Stimulated activated effector memory CD8-positive, alpha-beta T cell treated with anti-CD3 and anti-CD28 coated beads, Interleukin-12 subunit alpha, Interleukin-12 subunit beta, amount 100 ng/mL, for 72 hours (primary cell): Measurements from ENCODE around the gene RILPL2.

Experiments
- ATAC-seq: fragments of 150-1000 bp; cut with Tn5 transposase; 2 replicates; pipeline ENCODE4 v1.10.0; 2021
- DNase-seq, 2 donors: peaks; one replicate each; pipeline ENCODE4 v3.0.0; 2021 to 2022; ENCODE audit warnings: low spot score in 2 of 2
- H3K27ac Mint-ChIP-seq: one replicate; pipeline ENCODE4 v1.8.0; 2022; ENCODE audit warnings: mild to moderate bottlenecking, mixed read lengths
- H3K36me3 Mint-ChIP-seq: one replicate; pipeline ENCODE4 v1.8.0; 2022; ENCODE audit warnings: mild to moderate bottlenecking, mixed read lengths
- H3K4me1 Mint-ChIP-seq: one replicate; pipeline ENCODE4 v1.8.0; 2022; ENCODE audit warnings: mixed read lengths
- H3K4me3 Mint-ChIP-seq: one replicate; pipeline ENCODE4 v1.8.0; 2022; ENCODE audit warnings: mild to moderate bottlenecking, mixed read lengths
- H3K9me3 Mint-ChIP-seq: one replicate; pipeline ENCODE4 v1.8.0; 2022; ENCODE audit warnings: mixed read lengths

The RILPL2 gene

GRCh38 chr12:123398550-123399254, 37.8 kb downstream of the RILPL2 start:
- no peak for ATAC-seq
- no peak overlapping the region for H3K4me3 Mint-ChIP-seq
- peak overlapping the region; percentile 34 for H3K27ac Mint-ChIP-seq
- peaks cover 96% of the 10 kb centered on the region for H3K36me3 Mint-ChIP-seq
- H3K4me1 Mint-ChIP-seq = peaks cover 32% of the 10 kb centered on the region
- H3K9me3 Mint-ChIP-seq = no peaks in the 10 kb centered on the region
- DNase-seq = no peak

GRCh38 chr12:123398177-123398549, 38.3 kb downstream of the RILPL2 start:
- H3K4me3 Mint-ChIP-seq = no peak overlapping the region
- H3K4me1 Mint-ChIP-seq = peaks cover 31% of the 10 kb centered on the region
- DNase-seq (no peak), ATAC-seq (no peak)
- H3K36me3 Mint-ChIP-seq = peaks cover 96% of the 10 kb centered on the region
- no peaks in the 10 kb centered on the region for H3K9me3 Mint-ChIP-seq
- H3K27ac Mint-ChIP-seq = peak overlapping the region; percentile 34

- Mint-ChIP-seq H3K4me1 (peaks cover 34% of the 10 kb centered on the region), H3K9me3 (no peaks in the 10 kb centered on the region), H3K36me3 (peaks cover 96% of the 10 kb centered on the region), H3K4me3 (no peak overlapping the region), H3K27ac (no peak overlapping the region)
- no peak for ATAC-seq
- DNase-seq = no peak
Measured at GRCh38 chr12:123397400-123397799, 39.1 kb downstream of the RILPL2 start.

- ATAC-seq (no peak), DNase-seq (no peak)
- H3K9me3 Mint-ChIP-seq = no peaks in the 10 kb centered on the region
- peaks cover 35% of the 10 kb centered on the region for H3K4me1 Mint-ChIP-seq
- peak overlapping the region; percentile 43 for H3K27ac Mint-ChIP-seq
- peaks cover 96% of the 10 kb centered on the region for H3K36me3 Mint-ChIP-seq
- H3K4me3 Mint-ChIP-seq = no peak overlapping the region
Measured at GRCh38 chr12:123396954-123397353, 39.5 kb downstream of the RILPL2 start.

- DNase-seq (no peak), ATAC-seq (no peak)
- Mint-ChIP-seq H3K4me1 (peaks cover 39% of the 10 kb centered on the region), H3K27ac (peak overlapping the region; percentile 43), H3K9me3 (no peaks in the 10 kb centered on the region), H3K4me3 (no peak overlapping the region), H3K36me3 (peaks cover 96% of the 10 kb centered on the region)
Measured at GRCh38 chr12:123396543-123396942, 39.9 kb downstream of the RILPL2 start.

- no peak overlapping the region for H3K4me3 Mint-ChIP-seq
- ATAC-seq (no peak), DNase-seq (no peak)
- peak overlapping the region; percentile 71 for H3K27ac Mint-ChIP-seq
- H3K4me1 Mint-ChIP-seq = peaks cover 52% of the 10 kb centered on the region
- H3K36me3 Mint-ChIP-seq = peaks cover 96% of the 10 kb centered on the region
- no peaks in the 10 kb centered on the region for H3K9me3 Mint-ChIP-seq
Measured at GRCh38 chr12:123395236-123395635, 41.2 kb downstream of the RILPL2 start.

GRCh38 chr12:123393747-123394146, 42.7 kb downstream of the RILPL2 start:
- Mint-ChIP-seq H3K27ac (no peak overlapping the region), H3K4me1 (peaks cover 51% of the 10 kb centered on the region), H3K4me3 (no peak overlapping the region), H3K36me3 (peaks cover 90% of the 10 kb centered on the region), H3K9me3 (no peaks in the 10 kb centered on the region)
- no peak for ATAC-seq
- no peak for DNase-seq

- peaks cover 79% of the 10 kb centered on the region for H3K36me3 Mint-ChIP-seq
- H3K4me3 Mint-ChIP-seq = peak overlapping the region; percentile 87
- ATAC-seq (no peak), DNase-seq (no peak)
- H3K9me3 Mint-ChIP-seq = no peaks in the 10 kb centered on the region
- peak overlapping the region; percentile 90 for H3K27ac Mint-ChIP-seq
- H3K4me1 Mint-ChIP-seq = peaks cover 64% of the 10 kb centered on the region
Measured at GRCh38 chr12:123391546-123392343, 44.7 kb downstream of the RILPL2 start.

GRCh38 chr12:123390498-123391426, 45.7 kb downstream of the RILPL2 start:
- H3K27ac Mint-ChIP-seq = peak overlapping the region; percentile 90
- DNase-seq (no peak), ATAC-seq (no peak)
- H3K4me3 Mint-ChIP-seq = peak overlapping the region; percentile 87
- H3K36me3 Mint-ChIP-seq = peaks cover 69% of the 10 kb centered on the region
- H3K9me3 Mint-ChIP-seq = no peaks in the 10 kb centered on the region
- H3K4me1 Mint-ChIP-seq = peaks cover 64% of the 10 kb centered on the region

GRCh38 chr12:123389560-123390351, 46.7 kb downstream of the RILPL2 start:
- Mint-ChIP-seq H3K4me3 (peak overlapping the region; percentile 87), H3K4me1 (peaks cover 58% of the 10 kb centered on the region)
- DNase-seq = peak; percentile 28 to 71

GRCh38 chr12:123388951-123389559, 47.4 kb downstream of the RILPL2 start:
- Mint-ChIP-seq H3K9me3 (no peaks in the 10 kb centered on the region), H3K4me3 (peak overlapping the region; percentile 87), H3K36me3 (peaks cover 52% of the 10 kb centered on the region), H3K27ac (no peak overlapping the region), H3K4me1 (peaks cover 55% of the 10 kb centered on the region)
- ATAC-seq = peak; percentile 1
- peak in 1 of 2 donors; percentile 56 for DNase-seq

More at GRCh38 chr12:123389560-123390351, 46.7 kb downstream of the RILPL2 start:
- peak; percentile 55 for ATAC-seq
- Mint-ChIP-seq H3K27ac (peak overlapping the region; percentile 90), H3K36me3 (peaks cover 59% of the 10 kb centered on the region), H3K9me3 (no peaks in the 10 kb centered on the region)

GRCh38 chr12:123388177-123388950, 48.1 kb downstream of the RILPL2 start:
- H3K9me3 Mint-ChIP-seq = no peaks in the 10 kb centered on the region
- DNase-seq = peak; percentile 58 to 86
- H3K4me3 Mint-ChIP-seq = peak overlapping the region; percentile 75
- peaks cover 50% of the 10 kb centered on the region for H3K36me3 Mint-ChIP-seq
- H3K27ac Mint-ChIP-seq = peak overlapping the region; percentile 72
- ATAC-seq = peak; percentile 65
- peaks cover 58% of the 10 kb centered on the region for H3K4me1 Mint-ChIP-seq

- DNase-seq = no peak
- ATAC-seq = no peak
- H3K36me3 Mint-ChIP-seq = peaks cover 44% of the 10 kb centered on the region
Measured at GRCh38 chr12:123387508-123388176, 48.8 kb downstream of the RILPL2 start.

More at GRCh38 chr12:123387508-123388176, 48.8 kb downstream of the RILPL2 start:
- H3K27ac Mint-ChIP-seq = peak overlapping the region; percentile 72
- H3K9me3 Mint-ChIP-seq = no peaks in the 10 kb centered on the region
- peaks cover 53% of the 10 kb centered on the region for H3K4me1 Mint-ChIP-seq
- H3K4me3 Mint-ChIP-seq = peak overlapping the region; percentile 75
